GM23338 (cell line): ENCODE data around the gene TBC1D9B.

Experiments used
- CREB1 ChIP-seq: fragments of 250-450 bp; sonication (Bioruptor Pico); IDR thresholded peaks from 2 replicates; pipeline ENCODE4 v1.5.0; 2020; ENCODE audit warnings: low read depth, mild to moderate bottlenecking, moderate library complexity
- CTCF ChIP-seq, 2 experiments: fragments of 200-600 bp in 1 of 2; sonication (generic) in 1 of 2; conservative IDR thresholded peaks; 2 replicates each; pipeline versions ENCODE4 v1.5.1 to v1.6.1; 2016 to 2017; ENCODE audit warnings: antibody characterized with exemption in 2 of 2, low read depth in 2 of 2, mild to moderate bottlenecking in 2 of 2, moderate library complexity in 1 of 2
- EZH2 ChIP-seq: fragments of 200-600 bp; sonication (generic); IDR thresholded peaks from one replicate; pipeline ENCODE4 v1.8.0; 2017; ENCODE audit warnings: antibody characterized with exemption, mild to moderate bottlenecking, low read depth; ENCODE audit not compliant: unreplicated experiment
- EZH2phosphoT487 ChIP-seq: fragments of 200-600 bp; sonication (generic); IDR thresholded peaks from one replicate; pipeline ENCODE4 v1.8.1; 2018; ENCODE audit warnings: antibody characterized with exemption; ENCODE audit not compliant: unreplicated experiment
- POLR2AphosphoS5 ChIP-seq: IDR thresholded peaks from 2 replicates; pipeline ENCODE4 v1.6.1; 2016; ENCODE audit warnings: antibody characterized with exemption, low read depth
- REST ChIP-seq: IDR thresholded peaks from one replicate; pipeline ENCODE4 v1.6.1; 2018; ENCODE audit warnings: antibody characterized with exemption; ENCODE audit not compliant: unreplicated experiment
- ZNF331 ChIP-seq: fragments of 250-450 bp; sonication (Bioruptor Pico); IDR thresholded peaks from 2 replicates; pipeline ENCODE4 v1.5.0; 2020; ENCODE audit warnings: low read depth, mild to moderate bottlenecking, moderate library complexity

- TF ChIP-seq EZH2 (no peak), REST (no peak), CTCF (conservative IDR thresholded peaks at IDR 0.05; ENCODE audit: low read depth in 2 of 2) (no peak), POLR2AphosphoS5 (peak; percentile 52), CREB1 (peak; percentile 81), ZNF331 (CRISPR knock-in tag) (no peak), EZH2phosphoT487 (no peak)
Observed at GRCh38 chr5:179818746-179819295, 88.9 kb downstream of the TBC1D9B start.
